Mesendoderm (in vitro differentiated cells): Measurements from ENCODE around the gene FANK1.
A peak's percentile ranks its signal among the peaks of the same experiment; 100 is the strongest.

Source experiments
- DNase-seq: peaks from one replicate; pipeline ENCODE4 v3.0.0; 2013
- H2AK5ac ChIP-seq: 2 replicates; pipeline ENCODE4 v1.6.1; 2013; ENCODE audit warnings: low read length, inconsistent platforms
- H2BK120ac ChIP-seq: 2 replicates; pipeline ENCODE4 v1.6.1; 2013; ENCODE audit warnings: low read depth, mild to moderate bottlenecking, low read length, moderate library complexity, mixed read lengths
- H2BK15ac ChIP-seq: replicated peaks from 2 replicates; pipeline ENCODE4 v1.6.1; 2013; ENCODE audit warnings: low read depth, mild to moderate bottlenecking, moderate library complexity
- H2BK5ac ChIP-seq: 2 replicates; pipeline ENCODE4 v1.6.1; 2013; ENCODE audit warnings: low read length, inconsistent platforms
- H3K18ac ChIP-seq: 2 replicates; pipeline ENCODE4 v1.6.1; 2013; ENCODE audit warnings: mild to moderate bottlenecking, low read length, mixed read lengths
- H3K23ac ChIP-seq: one replicate; pipeline ENCODE4 v1.6.1; 2013; ENCODE audit warnings: low read length
- H3K27ac ChIP-seq: 2 replicates; pipeline ENCODE4 v1.5.1; 2013; ENCODE audit warnings: low read depth, mild to moderate bottlenecking, inconsistent platforms, low read length, moderate library complexity
- H3K27me3 ChIP-seq: 2 replicates; pipeline ENCODE4 v1.6.1; 2013; ENCODE audit warnings: low read length, control low read depth, mild to moderate bottlenecking, inconsistent platforms; ENCODE audit not compliant: insufficient read depth, poor library complexity
- H3K36me3 ChIP-seq: 2 replicates; pipeline ENCODE4 v1.6.1; 2013; ENCODE audit warnings: low read length, inconsistent platforms; ENCODE audit not compliant: control insufficient read depth, insufficient read depth
- H3K4ac ChIP-seq: one replicate; pipeline ENCODE4 v1.6.1; 2013; ENCODE audit warnings: low read depth, mild to moderate bottlenecking, low read length, moderate library complexity
- H3K4me1 ChIP-seq: 2 replicates; pipeline ENCODE4 v1.6.1; 2013; ENCODE audit warnings: low read depth, low read length, inconsistent platforms; ENCODE audit not compliant: control insufficient read depth
- H3K4me2 ChIP-seq: 2 replicates; pipeline ENCODE4 v1.6.1; 2013; ENCODE audit warnings: low read length
- H3K4me3 ChIP-seq: 2 replicates; pipeline ENCODE4 v1.5.1; 2013; ENCODE audit warnings: mild to moderate bottlenecking, low read length
- H3K56ac ChIP-seq: one replicate; pipeline ENCODE4 v1.6.1; 2013; ENCODE audit warnings: low read length
- H3K79me1 ChIP-seq: 2 replicates; pipeline ENCODE4 v1.6.1; 2013; ENCODE audit warnings: low read length, inconsistent platforms
- H3K79me2 ChIP-seq: 2 replicates; pipeline ENCODE4 v1.6.1; 2013; ENCODE audit warnings: mild to moderate bottlenecking, low read length; ENCODE audit not compliant: control insufficient read depth, insufficient read depth
- H3K9ac ChIP-seq: 2 replicates; pipeline ENCODE4 v1.6.1; 2013; ENCODE audit warnings: low read length, inconsistent platforms
- H4K5ac ChIP-seq: one replicate; pipeline ENCODE4 v1.6.1; 2013; ENCODE audit warnings: low read length
- H4K8ac ChIP-seq: one replicate; pipeline ENCODE4 v1.6.1; 2013; ENCODE audit warnings: low read depth, mild to moderate bottlenecking, control low read depth, low read length, moderate library complexity
- WGBS: extraction: QIAGEN DNeasy Blood & Tissue Kit; methylation state at CpG from one replicate; pipeline ENCODE4 v1.1.7; 2013; ENCODE audit warnings: low lambda C conversion rate, missing lambda C conversion rate; ENCODE audit not compliant: insufficient coverage; ENCODE audit errors: extremely low coverage; 5-methylcytosine and 5-hydroxymethylcytosine counted together

Gene FANK1

DNA sequence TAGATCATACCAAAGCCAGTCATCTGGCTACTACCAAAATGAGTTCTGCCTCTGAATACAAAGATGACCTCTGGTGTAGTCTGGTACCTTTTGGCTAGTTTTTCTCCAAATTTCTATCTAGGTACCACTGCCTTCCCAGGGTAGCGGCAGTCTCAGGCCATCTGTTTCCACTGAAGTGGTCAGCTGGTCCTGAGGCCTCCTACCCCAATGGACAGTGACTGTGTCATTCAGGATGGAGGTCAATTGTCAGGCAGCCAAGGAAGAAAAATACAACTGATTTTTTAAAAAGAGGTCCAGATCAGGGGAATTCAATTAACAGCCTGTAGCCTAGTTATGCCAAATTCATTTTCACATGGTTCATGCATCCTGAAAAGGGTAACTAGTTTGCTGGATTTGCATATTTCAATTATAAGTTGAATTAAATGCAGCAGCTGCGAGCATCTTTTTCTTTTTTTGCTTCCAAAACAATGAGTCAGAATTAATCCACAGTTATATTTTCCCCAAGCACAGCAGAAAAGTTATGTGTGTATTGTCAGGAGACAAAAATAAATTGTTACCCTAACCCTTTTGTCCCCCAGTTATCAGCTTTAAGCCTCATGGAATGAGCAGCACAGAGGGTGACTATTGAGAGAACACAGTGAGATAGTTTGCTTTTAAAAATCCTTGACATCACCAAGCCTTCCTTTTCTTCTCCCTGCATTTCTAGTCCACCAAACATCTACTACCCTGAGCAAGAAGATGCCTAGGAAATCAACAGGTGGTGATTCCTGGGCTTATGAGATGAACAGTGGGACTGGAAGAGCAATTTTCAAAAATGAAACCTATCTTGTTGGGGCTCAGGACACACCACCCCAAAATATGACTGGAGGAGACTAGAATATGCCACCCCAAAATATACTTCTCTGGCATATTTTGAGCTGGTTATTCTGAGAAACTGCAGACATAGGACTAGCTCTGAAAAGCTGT, 45.3 kb upstream of the FANK1 start:
- no CpG with 5 or more reads among the region's 2 CpGs for WGBS
- Histone ChIP-seq H3K36me3 (peaks cover 3% of the 10 kb centered on the region), H3K23ac (no peak overlapping the region), H3K9ac (no peak overlapping the region), H2BK15ac (no peak overlapping the region), H2BK120ac (no peak overlapping the region), H4K5ac (no peak overlapping the region), H3K27ac (no peak overlapping the region), H3K4ac (no peak overlapping the region), H3K4me3 (no peak overlapping the region), H4K8ac (no peak overlapping the region), H3K18ac (no peak overlapping the region), H2BK5ac (no peak overlapping the region), H3K27me3 (no peaks in the 10 kb centered on the region), H3K56ac (no peak overlapping the region), H3K79me1 (no peaks in the 10 kb centered on the region), H3K4me1 (no peaks in the 10 kb centered on the region), H2AK5ac (no peak overlapping the region), H3K4me2 (no peak overlapping the region), H3K79me2 (no peaks in the 10 kb centered on the region)
- no peak for DNase-seq

DNA sequence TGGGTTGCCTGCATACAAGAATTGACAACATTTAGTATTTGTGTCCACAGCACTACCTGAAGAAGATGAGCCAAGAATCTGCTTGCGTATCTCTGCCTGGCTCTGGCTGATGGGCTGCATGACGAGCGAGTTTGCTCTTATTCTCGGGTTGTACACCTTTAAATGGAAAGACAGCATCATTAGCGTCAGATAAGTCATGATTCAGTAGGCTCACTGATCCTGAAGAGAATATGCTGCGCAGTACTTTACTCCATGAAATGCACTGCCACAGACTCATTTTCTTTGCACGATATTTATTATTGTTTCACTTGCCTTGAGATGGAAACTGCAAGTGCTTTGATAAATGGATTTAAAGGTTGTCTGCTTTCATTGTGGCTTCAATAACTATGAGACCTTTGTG, 43.9 kb upstream of the FANK1 start:
- Histone ChIP-seq H3K4ac (no peak overlapping the region), H2BK5ac (no peak overlapping the region), H4K8ac (no peak overlapping the region), H2BK120ac (no peak overlapping the region), H3K23ac (no peak overlapping the region), H3K27me3 (no peaks in the 10 kb centered on the region), H3K9ac (no peak overlapping the region), H3K36me3 (peaks cover 3% of the 10 kb centered on the region), H2AK5ac (no peak overlapping the region), H3K79me2 (no peaks in the 10 kb centered on the region), H3K79me1 (no peaks in the 10 kb centered on the region), H3K56ac (no peak overlapping the region), H3K4me3 (no peak overlapping the region), H3K27ac (no peak overlapping the region), H3K4me1 (no peaks in the 10 kb centered on the region), H4K5ac (no peak overlapping the region), H3K18ac (no peak overlapping the region), H2BK15ac (no peak overlapping the region), H3K4me2 (no peak overlapping the region)
- DNase-seq, result no peak
- WGBS, result no CpG with 5 or more reads among the region's 7 CpGs

DNA sequence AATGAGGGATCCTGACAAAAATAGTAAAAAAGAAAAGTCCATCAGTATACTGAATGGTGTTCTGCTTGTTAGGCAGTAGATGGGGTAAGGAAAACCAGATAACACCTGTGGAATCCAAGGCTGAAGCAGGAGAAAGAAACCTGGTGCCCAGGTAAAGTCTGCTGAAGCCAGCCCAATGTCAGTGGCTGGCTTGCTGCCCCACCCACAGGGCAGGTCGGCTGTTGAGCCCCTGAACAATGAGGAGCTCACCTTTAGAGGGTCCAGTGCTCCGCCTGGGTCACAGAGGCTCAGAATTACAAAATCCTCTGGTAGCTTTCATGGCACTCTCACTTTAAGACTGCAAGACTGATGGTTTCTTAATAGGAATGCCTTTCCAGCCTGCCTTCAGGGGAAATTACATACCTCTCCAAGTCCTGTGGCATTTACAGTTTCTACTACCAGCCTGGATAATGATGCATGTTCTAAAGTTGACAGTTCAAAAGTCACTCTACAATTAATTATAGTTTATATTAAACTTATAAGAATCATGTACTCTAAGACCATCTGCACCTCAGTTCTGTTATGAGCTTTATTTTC, 39.1 kb upstream of the FANK1 start:
- WGBS, result no CpG with 5 or more reads among the region's 2 CpGs
- Histone ChIP-seq H3K79me1 (no peaks in the 10 kb centered on the region), H3K4me2 (no peak overlapping the region), H3K23ac (no peak overlapping the region), H2BK120ac (no peak overlapping the region), H3K4ac (no peak overlapping the region), H2AK5ac (no peak overlapping the region), H4K5ac (no peak overlapping the region), H4K8ac (no peak overlapping the region), H3K4me1 (no peaks in the 10 kb centered on the region), H3K18ac (no peak overlapping the region), H3K36me3 (peaks cover 5% of the 10 kb centered on the region), H3K79me2 (no peaks in the 10 kb centered on the region), H3K56ac (no peak overlapping the region), H3K27me3 (no peaks in the 10 kb centered on the region), H2BK5ac (no peak overlapping the region), H3K27ac (no peak overlapping the region), H3K4me3 (no peak overlapping the region), H3K9ac (no peak overlapping the region), H2BK15ac (no peak overlapping the region)
- DNase-seq, result peak; percentile 22

DNA sequence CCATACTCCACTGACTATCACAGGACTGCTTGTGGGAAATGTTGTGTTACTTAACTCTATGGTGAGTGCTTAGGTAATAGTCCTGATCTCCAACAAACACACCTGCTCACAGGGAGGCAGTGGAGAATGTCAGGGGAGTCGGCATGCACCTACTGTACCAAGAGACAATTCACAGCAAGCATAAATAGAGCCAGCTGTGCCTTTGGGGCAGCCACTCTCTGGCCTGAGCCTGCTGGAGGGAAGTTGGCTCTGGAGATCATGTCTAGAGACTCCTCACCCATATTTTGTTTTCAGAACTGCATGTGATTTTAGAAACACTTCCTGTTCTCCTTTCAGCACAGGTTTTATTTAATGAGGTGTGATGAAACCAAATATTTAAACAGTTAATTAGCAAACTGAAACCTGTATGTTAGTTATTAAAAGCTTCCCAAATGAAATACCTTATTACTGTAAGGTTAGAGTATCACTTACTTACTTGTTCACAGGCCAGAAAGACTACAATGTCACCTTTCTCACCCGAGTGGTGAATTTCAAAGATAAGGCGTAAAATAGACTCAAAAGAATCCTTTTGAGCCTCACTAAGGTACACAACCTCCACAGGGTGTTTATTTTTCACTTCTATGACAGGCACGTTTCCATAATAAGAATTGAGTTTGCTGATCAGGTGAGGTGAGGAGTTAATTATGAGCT, 37.1 kb upstream of the FANK1 start:
- Histone ChIP-seq H3K4me1 (no peaks in the 10 kb centered on the region), H2AK5ac (no peak overlapping the region), H3K27me3 (no peaks in the 10 kb centered on the region), H3K18ac (no peak overlapping the region), H3K56ac (no peak overlapping the region), H3K79me2 (no peaks in the 10 kb centered on the region), H2BK15ac (no peak overlapping the region), H4K8ac (no peak overlapping the region), H3K4ac (no peak overlapping the region), H3K4me3 (no peak overlapping the region), H3K79me1 (no peaks in the 10 kb centered on the region), H3K4me2 (no peak overlapping the region), H3K27ac (no peak overlapping the region), H2BK5ac (no peak overlapping the region), H3K23ac (no peak overlapping the region), H2BK120ac (no peak overlapping the region), H4K5ac (no peak overlapping the region), H3K9ac (no peak overlapping the region), H3K36me3 (peaks cover 2% of the 10 kb centered on the region)
- DNase-seq, result no peak
- no CpG with 5 or more reads among the region's 4 CpGs for WGBS

DNA sequence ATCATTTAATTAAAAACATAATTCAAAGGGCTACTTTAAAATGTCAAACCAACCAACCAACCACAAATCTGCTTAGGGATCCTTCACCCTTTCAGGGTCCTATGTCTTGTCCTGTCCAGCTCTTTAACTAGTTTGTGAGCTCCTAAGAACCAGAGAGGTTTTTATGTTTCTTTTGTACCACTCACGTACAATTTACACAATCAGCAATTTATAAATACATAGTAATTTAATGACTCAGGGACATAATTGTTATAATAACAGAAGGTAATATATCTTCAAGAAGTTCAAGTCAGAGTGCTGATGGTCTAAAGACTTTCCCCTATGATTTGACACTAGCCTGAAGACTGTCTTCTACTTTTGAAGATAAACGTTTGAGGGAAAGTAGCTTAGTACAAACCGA, 31.2 kb upstream of the FANK1 start:
- no CpG with 5 or more reads among the region's 3 CpGs for WGBS

More for the DNA sequence above, 31.2 kb upstream of the FANK1 start:
- Histone ChIP-seq H3K56ac (no peak overlapping the region), H3K27ac (no peak overlapping the region), H2BK120ac (no peak overlapping the region), H3K9ac (no peak overlapping the region), H2BK15ac (no peak overlapping the region), H3K27me3 (no peaks in the 10 kb centered on the region), H4K8ac (no peak overlapping the region), H3K79me2 (no peaks in the 10 kb centered on the region), H3K4me2 (no peak overlapping the region), H3K18ac (no peak overlapping the region), H2BK5ac (no peak overlapping the region), H3K4me1 (no peaks in the 10 kb centered on the region), H4K5ac (no peak overlapping the region), H3K4me3 (no peak overlapping the region), H3K79me1 (no peaks in the 10 kb centered on the region), H3K36me3 (no peaks in the 10 kb centered on the region), H3K23ac (no peak overlapping the region), H2AK5ac (no peak overlapping the region), H3K4ac (no peak overlapping the region)
- no peak for DNase-seq
